ENCODE results near the gene FMN1. TPM values are rescaled to one million over a fixed set of nuclear protein-coding genes. Genes with fewer than 3 reads are reported as not detected.

Gene FMN1
- total and polyA plus RNA-seq, 2 of the 13 experiments (the other 11 are each of a cell fraction or from before 2014, with no cell fraction given) = 0.20 to 0.60 TPM

- Histone ChIP-seq H3K4me2 (ENCODE audit: low read depth, low read length) (no peak overlapping the region), H3K79me2 (ENCODE audit: insufficient read depth, low read length) (no peaks in the 10 kb centered on the region), H3K27ac (ENCODE audit: extremely low read length, insufficient read depth, low read length) (no peak overlapping the region), H3K4me1 (ENCODE audit: insufficient read depth, low read length) (peaks cover 6% of the 10 kb centered on the region; the same call in 1 of the 2 replicates), H3K36me3 (replicated peaks in 1 of 2; ENCODE audit: control insufficient read depth in 1 of 2, insufficient read depth in 2 of 2, low read length in 2 of 2) (no peaks in the 10 kb centered on the region), H3K4me3 (replicated peaks in 1 of 3; ENCODE audit: insufficient read depth in 1 of 3, low read depth in 2 of 3, low read length in 3 of 3) (no peak overlapping the region), H2AFZ (ENCODE audit: low read length) (no peak overlapping the region), H3K9me3 (ENCODE audit: low read length) (no peaks in the 10 kb centered on the region), H4K20me1 (ENCODE audit: insufficient read depth, low read length) (no peaks in the 10 kb centered on the region), H3K9ac (ENCODE audit: insufficient read depth, low read depth, low read length) (no peak overlapping the region), H3K27me3 (ENCODE audit: control insufficient read depth in 1 of 2, insufficient read depth in 2 of 2, low read length in 2 of 2) (no peaks in the 10 kb centered on the region)
- BruUV-seq (replicated peaks) = no TSS peak
- peak; percentile 87 to 94 for TF ChIP-seq MAFK (conservative IDR thresholded peaks at IDR 0.05 in 1 of 2, IDR thresholded peaks at IDR 0.05 in 1 of 2; ENCODE audit: low read length in 2 of 2)
- no peak for TF ChIP-seq RARA (CRISPR knock-in tag; IDR thresholded peaks at IDR 0.05)
- TF ChIP-seq MAFF (IDR thresholded peaks at IDR 0.05; ENCODE audit: low read depth, low read length) = peak; percentile 93
- DNase-seq (ENCODE audit: low spot score) = no peak
- no peak for ATAC-seq
- in situ Hi-C loops (cut with HindIII; ENCODE audit: extremely low pct_ligation_motif_present, low pct_unique_long_range_greater_than_20kb) = no loop called here
- ChIA-PET CTCF (ENCODE audit: low intra/inter-chr PET ratio, low total read pairs) (no interaction called here), POLR2A (no interaction called here)
- intact Hi-C loops (cut with micrococcal nuclease; ENCODE audit: unreplicated experiment) = no loop called here
- WGBS (ENCODE audit: low lambda C conversion rate) = 37% methylated on average over 3 of the region's 3 CpGs
- FAIRE-seq = no peak
Observed at GRCh38 chr15:32877252-32878019, 317.1 kb downstream of the FMN1 start.

GRCh38 chr15:32873284-32874114, 321.0 kb downstream of the FMN1 start:
- BruUV-seq (replicated peaks) = no TSS peak
- 80% methylated on average over 15 of the region's 15 CpGs for WGBS (ENCODE audit: low lambda C conversion rate)
- intact Hi-C loops (cut with micrococcal nuclease; ENCODE audit: unreplicated experiment) = no loop called here

More at GRCh38 chr15:32873284-32874114, 321.0 kb downstream of the FMN1 start:
- H4K20me1 ChIP-seq (ENCODE audit: insufficient read depth, low read length) = no peaks in the 10 kb centered on the region
- in situ Hi-C loops (cut with HindIII; ENCODE audit: extremely low pct_ligation_motif_present, low pct_unique_long_range_greater_than_20kb) = no loop called here
- H3K36me3 ChIP-seq (replicated peaks in 1 of 2; ENCODE audit: control insufficient read depth in 1 of 2, insufficient read depth in 2 of 2, low read length in 2 of 2) = no peaks in the 10 kb centered on the region
- DNase-seq (ENCODE audit: low spot score) (no peak), ATAC-seq (no peak), FAIRE-seq (no peak)
- no peak overlapping the region for H3K27ac ChIP-seq (ENCODE audit: extremely low read length, insufficient read depth, low read length)
- H3K4me3 ChIP-seq (replicated peaks in 1 of 3; ENCODE audit: insufficient read depth in 1 of 3, low read depth in 2 of 3, low read length in 3 of 3) = no peak overlapping the region
- no peaks in the 10 kb centered on the region for H3K27me3 ChIP-seq (ENCODE audit: control insufficient read depth in 1 of 2, insufficient read depth in 2 of 2, low read length in 2 of 2)
- no peak overlapping the region for H3K4me2 ChIP-seq (ENCODE audit: low read depth, low read length)
- no peak overlapping the region for H3K9ac ChIP-seq (ENCODE audit: insufficient read depth, low read depth, low read length)
- H2AFZ ChIP-seq (ENCODE audit: low read length) = no peak overlapping the region
- ChIA-PET CTCF (ENCODE audit: low intra/inter-chr PET ratio, low total read pairs) (no interaction called here), POLR2A (no interaction called here)
- no peaks in the 10 kb centered on the region for H3K9me3 ChIP-seq (ENCODE audit: low read length)
- TF ChIP-seq MAFK (conservative IDR thresholded peaks at IDR 0.05 in 1 of 2, IDR thresholded peaks at IDR 0.05 in 1 of 2; ENCODE audit: low read length in 2 of 2) = peak; percentile 24 to 61; a peak in 3 of 4 replicates
- TF ChIP-seq MAFF (IDR thresholded peaks at IDR 0.05; ENCODE audit: low read depth, low read length) = peak; percentile 65
- TF ChIP-seq NFE2L2 (IDR thresholded peaks at IDR 0.05; ENCODE audit: low read length) = peak; percentile 75
- TF ChIP-seq ZNF772 (CRISPR knock-in tag; IDR thresholded peaks at IDR 0.05) = no peak
- peaks cover 6% of the 10 kb centered on the region; the same call in 1 of the 2 replicates for H3K4me1 ChIP-seq (ENCODE audit: insufficient read depth, low read length)
- H3K79me2 ChIP-seq (ENCODE audit: insufficient read depth, low read length) = no peaks in the 10 kb centered on the region

Data from HepG2 (cell line).